HL-60/S4 treated with retinoic acid at 250 ng/mL for 4 days and 3 days (cell line): ENCODE measurements around the gene AP2A2.
"Not testable (repeated sequence)": the region's sequence is repeated elsewhere in the genome, so short reads cannot be mapped to it uniquely, and the experiment has no call there.

Experiments
- in situ Hi-C: fragments of 300-500 bp; cut with MboI; formaldehyde crosslinking; loops from 2 replicates; pipeline ENCODE4 v1.7.0; 2022; ENCODE audit warnings: low sequenced_read_pairs

The AP2A2 gene

DNA sequence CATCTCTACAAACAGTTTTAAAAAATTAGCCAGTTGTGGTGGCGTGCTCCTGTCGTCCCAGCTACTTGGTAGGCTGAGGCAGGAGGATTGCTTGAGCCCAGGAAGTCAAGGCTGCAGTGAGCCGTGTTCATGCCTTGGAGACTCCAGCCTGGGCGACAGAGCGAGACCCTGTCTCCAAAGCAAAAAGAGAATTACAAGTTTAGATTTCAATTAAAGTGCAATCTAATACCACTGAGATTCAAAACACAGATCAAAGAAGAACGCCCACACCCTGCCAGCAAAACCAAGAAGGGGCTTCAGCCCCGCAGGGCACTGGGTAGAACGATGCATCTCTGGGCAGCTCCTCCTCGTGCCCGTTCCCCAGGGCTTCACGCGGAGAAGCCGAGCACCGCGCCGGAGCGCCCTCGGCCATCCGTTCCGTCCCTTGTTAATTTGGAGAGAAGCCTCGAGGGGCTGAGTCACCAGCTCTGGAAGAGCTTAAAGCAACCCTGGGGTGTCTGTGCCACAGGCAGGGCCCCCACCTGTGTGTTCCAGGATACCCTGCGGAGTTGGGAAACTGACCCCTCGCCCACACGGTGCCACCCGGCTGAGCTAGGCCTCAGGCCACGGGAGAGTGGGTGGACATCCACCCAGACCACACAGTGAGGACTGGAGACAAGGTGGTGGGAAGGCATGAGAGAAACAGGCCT is 47.0 kb downstream of the AP2A2 start:
- in situ Hi-C loops = no loop called here

DNA sequence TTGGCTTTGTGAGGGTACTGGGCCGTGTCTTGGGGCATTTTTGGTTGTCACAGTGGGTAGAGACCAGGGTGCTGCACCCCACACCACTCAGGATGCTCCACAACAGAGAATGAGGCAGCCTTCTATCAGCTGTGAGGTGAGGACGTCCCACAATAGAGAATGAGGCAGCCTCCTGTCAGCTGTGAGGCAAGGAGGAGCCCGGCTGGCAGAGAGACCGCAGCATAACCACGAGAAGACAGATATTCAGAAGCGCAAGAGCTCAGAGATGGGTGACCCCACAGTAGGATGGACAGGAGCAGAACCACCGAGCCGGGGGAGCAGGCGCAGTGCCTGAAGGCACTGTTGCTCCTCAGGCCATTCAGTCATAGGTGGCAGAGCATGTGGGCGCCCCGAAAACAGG is 47.6 kb downstream of the AP2A2 start:
- in situ Hi-C loops = no loop called here

DNA sequence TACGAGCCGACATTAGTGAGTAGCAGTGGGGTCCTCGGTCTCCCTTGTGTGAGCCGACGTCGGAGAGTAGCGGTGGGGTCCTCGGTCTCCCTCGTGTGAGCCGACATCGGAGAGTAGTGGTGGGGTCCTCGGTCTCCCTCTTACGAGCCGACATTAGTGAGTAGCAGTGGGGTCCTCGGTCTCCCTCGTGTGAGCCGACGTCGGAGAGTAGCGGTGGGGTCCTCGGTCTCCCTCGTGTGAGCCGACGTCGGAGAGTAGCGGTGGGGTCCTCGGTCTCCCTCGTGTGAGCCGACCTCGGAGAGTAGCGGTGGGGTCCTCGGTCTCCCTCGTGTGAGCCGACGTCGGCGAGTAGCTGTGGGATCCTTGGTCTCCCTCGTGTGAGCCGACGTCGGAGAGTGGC is 49.7 kb downstream of the AP2A2 start:
- in situ Hi-C loops = not testable (repeated sequence)

DNA sequence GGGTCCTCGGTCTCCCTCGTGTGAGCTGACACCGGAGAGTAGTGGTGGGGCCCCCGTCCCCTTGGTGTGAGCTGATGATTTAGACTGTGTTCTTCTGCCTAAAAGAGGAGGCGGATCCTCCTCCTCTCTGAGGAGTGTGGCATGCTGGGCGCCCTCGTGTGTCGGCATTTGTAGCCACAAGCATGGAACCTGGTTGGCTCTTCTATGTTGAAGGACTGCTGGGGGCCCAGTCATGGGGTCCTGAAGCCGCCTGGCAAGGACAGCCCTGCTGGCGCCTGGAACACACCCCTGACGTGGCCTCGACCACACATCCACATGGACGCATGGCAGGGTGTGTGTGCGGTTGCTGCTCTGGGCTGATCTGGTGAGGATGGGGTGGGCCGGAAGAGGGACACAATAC is 50.2 kb downstream of the AP2A2 start:
- in situ Hi-C loops = no loop called here

DNA sequence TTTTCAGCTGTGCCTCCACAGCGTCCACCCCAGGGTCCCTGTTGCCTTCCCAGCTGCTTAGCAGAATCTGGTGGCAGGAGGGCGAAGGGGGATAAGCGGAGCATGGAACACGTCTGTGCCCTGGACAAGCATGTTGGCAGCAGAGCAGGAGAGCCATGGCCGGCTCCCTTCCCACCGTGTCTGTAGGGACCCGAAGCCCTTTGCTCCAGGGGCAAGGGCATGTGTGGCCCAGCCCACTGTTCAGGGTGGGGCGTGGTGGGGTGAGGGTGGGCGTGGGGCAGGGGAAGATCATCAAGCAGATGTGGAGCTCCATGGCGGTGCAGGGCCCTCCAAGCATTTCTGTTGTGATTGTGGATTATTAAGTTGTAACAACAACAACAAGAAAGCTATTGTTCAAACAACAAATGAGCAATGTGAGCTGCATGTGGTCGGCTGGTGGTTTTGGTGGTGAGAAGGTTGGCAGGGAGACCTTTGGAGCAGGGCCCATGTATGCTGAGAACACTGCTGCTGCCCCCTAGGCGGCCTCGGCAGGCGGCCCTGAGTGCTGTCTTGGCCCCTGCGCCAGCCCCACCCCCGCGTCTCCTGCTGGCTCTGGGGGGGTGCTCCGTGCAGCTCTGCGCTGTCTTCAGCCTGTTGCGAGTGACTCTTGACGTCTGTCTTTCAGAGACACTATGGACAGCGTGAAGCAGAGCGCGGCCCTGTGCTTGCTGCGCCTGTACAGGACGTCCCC is 50.9 kb downstream of the AP2A2 start:
- in situ Hi-C loops = no loop called here

DNA sequence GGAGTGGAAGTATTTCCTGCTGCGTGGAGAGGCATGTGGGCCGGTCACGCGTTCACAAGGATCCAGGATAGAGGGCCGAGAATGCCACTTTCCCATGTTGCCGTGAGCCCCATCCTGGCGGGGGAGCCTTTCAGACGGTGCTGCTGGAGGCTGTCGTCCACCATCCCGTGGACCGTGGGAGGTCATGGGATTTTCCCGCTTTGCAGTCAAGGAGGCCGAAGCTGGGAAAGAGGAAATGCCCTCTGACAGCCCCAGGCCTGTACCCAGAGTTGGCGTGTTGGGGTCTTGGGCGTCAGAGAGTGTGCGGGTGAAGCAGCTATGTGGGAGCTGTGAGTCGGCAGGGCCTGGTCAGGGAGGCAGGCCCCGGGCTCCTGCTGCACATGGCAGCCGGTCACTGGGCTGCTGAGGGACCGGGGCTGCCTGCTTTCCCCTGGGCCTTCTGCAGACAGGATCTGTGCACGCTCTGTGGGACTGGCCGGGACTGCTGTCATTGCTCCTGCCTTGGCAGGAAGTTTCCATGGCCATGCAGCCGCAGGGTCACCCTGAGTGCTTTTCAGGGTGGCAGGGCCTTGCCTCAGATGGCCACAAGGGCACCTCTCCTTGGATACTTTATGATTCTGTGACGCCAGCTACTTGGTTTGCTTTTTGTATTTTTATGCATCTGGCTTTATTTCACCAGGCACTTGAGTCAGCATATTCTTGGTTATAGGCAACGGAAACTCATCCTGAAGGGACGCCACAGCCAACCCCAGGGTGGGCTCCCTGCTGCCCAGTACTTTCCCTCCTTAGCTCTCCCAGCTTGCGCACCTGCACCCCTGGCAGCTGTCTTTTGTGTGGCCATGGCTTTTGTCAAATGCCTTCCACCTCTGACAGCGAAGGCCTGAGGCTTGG is 52.4 kb downstream of the AP2A2 start:
- in situ Hi-C loops = no loop called here

DNA sequence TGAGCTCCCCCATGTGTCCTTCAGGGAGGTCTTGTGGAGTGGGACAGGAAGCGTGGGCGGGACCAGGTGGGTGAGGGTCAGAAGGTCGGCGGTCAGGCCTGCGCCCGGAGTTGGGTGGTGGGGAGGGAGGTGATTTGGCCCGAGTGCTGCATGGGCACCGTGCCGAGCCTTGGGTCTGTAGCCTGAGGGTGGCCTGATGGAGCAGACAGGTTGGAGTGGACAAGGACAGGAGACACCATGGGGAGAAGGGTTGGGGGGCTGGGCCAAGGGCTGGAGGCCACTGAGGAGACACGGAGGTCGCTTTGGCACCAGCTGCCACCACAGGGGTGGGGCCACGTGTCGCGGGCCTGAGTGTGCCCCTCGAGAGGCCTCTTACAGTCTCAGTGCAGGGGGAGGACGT is 53.1 kb downstream of the AP2A2 start:
- in situ Hi-C loops = no loop called here

DNA sequence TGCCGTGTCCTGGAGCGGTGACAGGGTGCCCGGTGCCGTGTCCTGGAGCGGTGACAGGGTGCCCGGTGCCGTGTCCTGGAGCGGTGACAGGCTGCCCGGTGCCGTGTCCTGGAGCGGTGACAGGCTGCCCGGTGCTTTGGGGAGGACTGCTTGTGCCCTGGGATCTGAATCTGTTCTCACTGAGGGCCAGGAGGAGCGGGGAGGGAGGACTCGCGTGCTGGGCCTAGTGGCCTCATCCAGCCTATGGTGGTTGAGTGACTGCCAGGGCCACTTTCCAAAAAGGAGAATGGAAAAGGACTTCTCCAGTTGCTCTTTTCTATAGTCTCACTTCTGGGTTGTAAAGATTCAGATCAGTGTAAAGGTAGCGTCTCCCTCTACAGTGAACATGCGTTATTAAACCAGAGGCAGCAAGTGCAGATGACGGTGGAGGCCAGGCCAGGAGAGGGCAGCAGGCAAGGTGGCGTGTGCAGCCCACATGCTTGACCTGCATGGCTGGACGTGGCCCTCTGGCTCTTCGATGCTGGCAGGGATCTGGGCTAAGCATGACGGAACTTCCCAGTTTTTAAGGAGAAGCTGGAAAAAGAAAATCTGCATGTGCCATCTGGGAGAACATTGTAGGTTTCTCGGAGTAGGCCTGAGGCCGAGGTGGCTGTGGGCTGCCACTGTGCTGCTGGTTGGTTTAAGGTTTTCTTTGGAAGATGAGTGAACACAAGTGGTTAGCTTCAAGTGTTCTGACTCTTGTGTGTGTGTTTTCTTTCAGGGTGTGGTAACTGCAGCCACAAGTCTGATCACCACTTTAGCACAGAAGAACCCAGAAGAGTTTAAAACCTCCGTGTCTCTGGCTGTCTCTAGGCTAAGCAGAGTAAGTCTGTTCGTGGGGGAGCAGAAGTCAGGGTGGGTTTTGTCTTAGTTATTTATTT is 55.0 kb downstream of the AP2A2 start:
- in situ Hi-C loops = no loop called here

DNA sequence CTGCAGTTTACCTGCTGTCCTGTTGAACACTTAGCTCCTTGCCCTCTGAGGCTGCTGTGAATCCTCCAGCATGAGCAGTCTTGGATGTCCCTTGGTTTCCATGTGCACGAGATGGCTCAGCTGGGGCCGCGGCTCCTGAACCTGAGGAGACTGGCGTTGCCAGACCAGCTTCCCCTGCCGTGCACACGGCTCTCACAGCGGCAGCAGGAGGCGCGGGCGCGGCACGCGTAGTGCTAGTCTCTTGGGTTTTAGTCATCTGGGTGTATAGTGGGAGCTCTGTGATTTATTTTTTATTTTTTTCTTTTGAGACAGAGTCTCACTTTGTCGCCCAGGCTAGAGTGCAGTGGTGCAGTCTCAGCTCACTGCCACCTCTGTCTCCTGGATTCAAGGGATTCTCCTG is 56.1 kb downstream of the AP2A2 start:
- in situ Hi-C loops = no loop called here

DNA sequence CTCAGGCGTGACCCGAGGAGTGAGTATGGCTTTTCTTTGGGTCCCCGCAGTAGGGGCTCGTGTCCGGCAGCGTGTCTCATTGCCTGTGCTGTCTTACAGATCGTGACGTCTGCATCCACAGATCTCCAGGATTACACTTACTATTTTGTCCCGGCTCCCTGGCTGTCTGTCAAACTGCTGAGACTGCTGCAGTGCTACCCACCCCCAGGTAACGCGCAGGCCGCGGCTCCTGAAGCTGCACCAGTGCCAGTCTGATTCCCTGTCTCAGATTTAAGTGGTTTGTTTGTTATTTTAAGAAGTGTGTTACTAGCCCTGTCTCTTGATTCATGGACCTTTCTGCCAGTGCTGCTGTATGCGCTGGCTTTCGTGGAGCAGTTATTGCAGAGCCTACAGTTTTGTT is 58.9 kb downstream of the AP2A2 start:
- in situ Hi-C loops = no loop called here

DNA sequence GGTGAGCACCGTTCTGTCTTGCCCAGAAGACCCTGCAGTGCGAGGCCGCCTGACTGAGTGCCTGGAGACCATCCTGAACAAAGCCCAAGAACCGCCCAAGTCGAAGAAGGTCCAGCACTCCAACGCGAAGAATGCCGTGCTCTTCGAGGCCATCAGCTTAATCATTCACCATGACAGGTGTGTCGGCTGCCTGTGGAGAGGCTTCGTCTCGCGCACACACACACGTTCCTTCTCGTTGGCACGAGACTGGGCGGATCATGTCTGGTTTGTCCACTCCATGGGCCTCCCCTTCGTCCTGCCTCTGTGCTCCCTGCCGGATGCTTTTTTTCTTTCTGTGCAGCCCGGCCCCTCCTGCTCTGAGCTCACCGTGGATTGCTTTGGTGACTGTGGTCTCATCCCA is 59.7 kb downstream of the AP2A2 start:
- in situ Hi-C loops = no loop called here

DNA sequence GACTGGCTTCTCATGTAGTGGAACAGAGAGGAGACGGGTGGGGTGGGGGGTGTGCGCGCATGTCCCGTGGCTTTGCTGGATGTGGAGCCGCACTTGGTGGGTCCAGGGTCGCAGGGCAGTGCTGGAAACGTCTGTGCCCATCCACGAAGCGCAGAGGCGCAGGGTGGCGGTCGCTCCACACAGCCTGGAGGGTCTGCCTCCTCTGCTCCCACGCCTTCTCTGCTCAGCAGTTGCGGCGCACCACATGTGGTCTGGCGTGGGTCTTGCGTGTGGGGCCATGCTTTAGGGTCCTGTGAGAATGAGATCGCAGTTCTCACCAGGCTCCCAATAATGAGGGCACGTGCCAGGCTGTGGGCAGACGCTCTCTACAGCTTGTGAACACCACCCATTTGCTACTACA is 60.2 kb downstream of the AP2A2 start:
- in situ Hi-C loops = no loop called here

DNA sequence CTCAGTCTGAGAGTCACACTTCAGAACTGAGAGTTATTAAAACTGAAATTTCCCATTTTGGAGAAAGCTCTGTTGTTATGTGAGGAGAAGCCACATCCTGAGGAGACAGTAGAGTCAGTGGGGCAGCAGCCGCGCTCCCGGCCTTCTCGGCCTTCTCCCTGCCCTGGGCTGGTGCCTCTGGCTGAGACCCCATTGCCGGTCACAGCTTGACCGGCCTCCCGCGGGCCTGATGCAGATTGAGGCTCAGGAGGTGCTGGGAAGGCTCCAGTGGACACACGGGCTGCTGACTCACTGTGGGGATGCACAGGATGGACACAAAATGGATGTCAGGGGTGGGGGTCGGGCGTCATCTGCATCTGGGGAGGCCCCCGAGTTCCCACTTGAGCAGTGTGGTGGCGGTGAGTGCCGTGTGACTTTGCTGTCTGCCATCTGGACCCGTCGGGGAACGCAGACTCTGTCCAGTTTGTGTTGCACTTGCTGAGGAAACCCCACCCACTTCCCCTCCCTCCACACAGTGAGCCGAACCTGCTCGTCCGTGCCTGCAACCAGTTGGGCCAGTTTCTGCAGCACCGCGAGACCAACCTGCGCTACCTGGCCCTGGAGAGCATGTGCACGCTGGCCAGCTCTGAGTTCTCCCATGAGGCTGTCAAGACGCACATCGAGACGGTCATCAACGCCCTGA is 60.7 kb downstream of the AP2A2 start:
- in situ Hi-C loops = no loop called here

DNA sequence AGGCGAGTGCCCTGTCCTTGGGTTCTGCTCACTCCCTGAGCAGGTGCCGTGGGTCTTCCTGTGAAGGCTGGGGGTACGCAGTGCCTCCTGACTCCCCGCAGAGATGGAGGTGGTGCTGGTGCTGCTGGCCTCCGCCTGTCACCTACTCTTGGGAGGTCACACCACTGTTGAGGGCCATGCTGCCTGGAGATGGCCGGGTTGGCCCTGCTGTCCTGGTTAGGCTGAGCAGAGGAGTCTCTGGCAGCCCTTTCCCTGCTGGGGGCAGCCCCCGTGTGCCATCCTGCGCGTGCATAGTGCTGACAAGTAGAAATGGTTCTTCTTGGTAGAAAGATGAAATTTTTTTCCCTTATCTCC is 61.3 kb downstream of the AP2A2 start:
- in situ Hi-C loops = no loop called here

DNA sequence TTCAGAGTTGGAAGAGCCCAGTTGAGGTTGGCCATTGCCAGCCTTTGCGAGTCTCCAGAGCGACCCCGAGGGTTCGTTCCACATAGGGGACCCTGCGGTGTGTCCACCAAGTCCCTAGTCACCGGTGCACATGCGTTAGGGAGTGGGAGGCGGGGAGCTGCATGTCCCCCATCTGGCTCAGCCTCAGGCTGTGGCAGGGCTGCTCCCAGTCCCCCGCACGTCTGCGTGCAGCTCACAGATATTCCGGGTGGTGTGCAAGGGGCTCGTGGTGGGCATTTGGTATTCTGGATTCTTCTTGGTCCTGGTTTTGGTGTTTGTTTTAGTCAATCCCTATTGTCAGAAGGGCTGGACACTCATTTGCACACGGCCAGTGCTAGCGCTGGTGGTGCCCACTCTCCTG is 62.0 kb downstream of the AP2A2 start:
- in situ Hi-C loops = no loop called here

DNA sequence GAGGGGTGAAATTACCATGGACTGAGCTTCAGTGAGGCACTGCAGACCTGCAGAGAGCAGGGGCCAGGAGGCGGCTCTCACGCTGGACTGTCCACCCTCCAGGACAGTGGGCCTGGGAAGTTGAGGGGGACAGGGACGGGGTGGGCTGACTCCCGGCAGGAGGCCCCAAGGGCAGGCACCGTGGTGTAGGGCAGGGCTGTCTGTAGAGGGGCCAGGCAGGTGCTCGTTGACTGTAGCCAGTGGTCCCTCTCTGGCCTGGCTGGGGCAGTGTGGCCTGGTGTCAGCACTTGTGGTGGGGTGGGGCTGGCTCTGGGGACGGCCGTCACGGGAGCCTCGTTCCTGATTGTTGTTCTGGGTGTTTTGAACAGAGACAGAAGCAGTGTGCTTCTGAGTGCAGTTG is 64.4 kb downstream of the AP2A2 start:
- in situ Hi-C loops = no loop called here

DNA sequence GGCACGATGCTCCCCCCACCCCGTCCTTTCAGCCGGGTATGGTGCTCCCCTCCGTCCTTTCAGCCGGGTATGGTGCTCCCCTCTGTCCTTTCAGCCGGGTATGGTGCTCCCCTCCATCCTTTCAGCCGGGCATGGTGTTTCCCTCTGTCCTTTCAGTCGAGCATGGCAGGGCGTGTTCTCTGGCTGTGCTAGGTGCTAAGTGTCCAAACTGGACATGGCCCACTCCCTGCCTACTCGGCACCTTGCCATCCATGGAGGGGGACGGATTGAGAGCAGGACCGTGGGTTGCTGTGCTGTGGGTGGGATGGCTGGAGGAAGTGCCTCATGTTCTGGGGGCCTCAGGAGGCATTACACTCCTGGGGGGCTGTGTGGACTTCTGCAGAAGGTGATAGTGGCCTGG is 65.4 kb downstream of the AP2A2 start:
- in situ Hi-C loops = no loop called here

DNA sequence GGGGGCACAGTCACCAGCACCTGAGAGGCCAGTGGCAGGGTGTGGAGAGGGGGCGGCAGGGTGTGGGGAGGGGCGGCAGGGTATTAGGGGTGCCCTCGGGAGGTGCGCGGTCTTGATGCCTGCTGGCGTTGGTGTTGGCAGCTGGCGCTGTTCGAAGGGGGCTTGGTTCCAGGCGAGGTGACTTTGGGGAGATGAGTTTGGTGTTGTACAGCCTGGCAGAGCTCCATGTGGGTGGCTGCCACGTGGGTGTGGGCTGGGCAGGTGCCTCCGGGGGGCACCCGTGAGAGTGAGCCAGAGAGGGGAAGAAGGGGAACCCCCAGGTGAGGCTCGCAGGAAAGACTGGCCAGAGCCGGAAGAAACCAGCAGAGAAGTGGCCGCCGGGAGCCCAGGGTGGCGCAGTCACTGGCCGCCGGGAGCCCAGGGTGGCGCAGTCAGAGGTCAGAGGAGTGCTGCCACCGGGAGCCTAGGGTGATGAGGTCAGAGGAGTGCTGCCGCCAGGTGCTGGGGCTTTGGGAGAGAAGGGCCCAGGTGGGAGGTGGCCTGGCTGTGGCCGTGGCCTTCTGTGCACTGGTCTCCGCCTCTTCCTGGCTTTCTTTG is 66.1 kb downstream of the AP2A2 start:
- in situ Hi-C loops = no loop called here

DNA sequence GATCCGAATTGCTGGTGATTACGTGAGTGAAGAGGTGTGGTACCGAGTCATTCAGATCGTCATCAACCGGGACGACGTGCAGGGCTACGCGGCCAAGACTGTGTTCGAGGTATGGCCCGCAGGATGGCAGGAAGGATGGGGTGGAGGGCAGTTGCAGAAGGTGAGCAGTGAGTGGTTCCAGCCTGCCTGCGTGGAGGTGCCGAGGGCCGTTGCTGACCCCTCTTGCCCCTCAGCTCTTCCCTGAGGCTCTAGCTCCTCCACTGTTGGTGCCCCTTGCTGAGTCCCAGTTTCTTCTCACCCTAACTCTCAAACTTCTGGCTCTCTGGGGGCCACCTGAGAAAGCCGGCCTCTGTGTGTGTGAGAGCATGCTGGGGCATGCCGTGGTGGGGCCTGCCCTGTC is 66.9 kb downstream of the AP2A2 start:
- in situ Hi-C loops = no loop called here

DNA sequence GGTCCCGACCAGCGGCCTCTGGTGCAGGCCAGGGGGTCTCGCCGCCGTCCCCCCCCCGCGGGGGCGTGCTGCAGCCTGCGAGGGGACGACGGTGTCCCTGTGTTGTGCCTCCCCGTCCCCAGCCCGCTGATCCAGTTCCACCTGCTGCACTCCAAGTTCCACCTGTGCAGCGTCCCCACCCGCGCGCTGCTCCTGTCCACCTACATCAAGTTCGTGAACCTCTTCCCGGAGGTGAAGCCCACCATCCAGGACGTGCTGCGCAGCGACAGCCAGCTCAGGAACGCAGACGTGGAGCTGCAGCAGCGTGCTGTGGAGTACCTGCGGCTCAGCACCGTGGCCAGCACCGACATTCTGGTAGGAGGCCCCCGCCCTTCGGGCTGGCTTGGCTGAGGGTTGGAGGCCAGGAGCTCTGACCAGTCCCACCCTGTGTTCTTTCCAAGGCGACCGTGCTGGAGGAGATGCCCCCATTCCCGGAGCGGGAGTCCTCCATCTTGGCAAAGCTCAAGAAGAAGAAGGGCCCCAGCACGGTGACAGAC is 68.0 kb downstream of the AP2A2 start:
- in situ Hi-C loops = no loop called here
